Neural cell (in vitro differentiated cells): Measurements from ENCODE around the gene CACNA1D. TPM values are rescaled to one million over a fixed set of nuclear protein-coding genes. Genes with fewer than 3 reads are reported as not detected.

Experiments
- H2AFZ ChIP-seq: fragments of 200-600, 300-800 bp; sonication (generic), shearing (Covaris generic); 2 replicates; pipeline ENCODE4 v1.6.0; 2014; ENCODE audit warnings: low read depth, mild to moderate bottlenecking, antibody characterized with exemption, low read length, moderate library complexity
- H3F3A ChIP-seq: fragments of 200-600 bp; shearing (Covaris generic); 2 replicates; pipeline ENCODE4 v1.6.1; 2016; ENCODE audit warnings: mild to moderate bottlenecking, moderate library complexity, mixed read lengths, antibody characterized with exemption, low read length; ENCODE audit not compliant: insufficient read depth, poor library complexity, severe bottlenecking
- H3K27ac ChIP-seq: fragments of 200-600, 300-800 bp; sonication (generic), shearing (Covaris generic); 2 replicates; pipeline ENCODE4 v1.5.1; 2014; ENCODE audit warnings: mild to moderate bottlenecking, low read length, moderate library complexity
- H3K27me3 ChIP-seq: fragments of 300-800, 200-600 bp; sonication (generic), shearing (Covaris generic); 2 replicates; pipeline ENCODE4 v1.6.0; 2014; ENCODE audit warnings: mild to moderate bottlenecking, low read depth, low read length, moderate library complexity; ENCODE audit not compliant: insufficient read depth
- H3K36me3 ChIP-seq: fragments of 300-800, 200-600 bp; sonication (generic), shearing (Covaris generic); 2 replicates; pipeline ENCODE4 v1.5.1; 2014; ENCODE audit warnings: mild to moderate bottlenecking, antibody characterized with exemption, low read length, moderate library complexity; ENCODE audit not compliant: insufficient read depth
- H3K4me2 ChIP-seq: fragments of 300-800, 200-600 bp; sonication (generic), shearing (Covaris generic); 2 replicates; pipeline ENCODE4 v1.6.0; 2014; ENCODE audit warnings: mild to moderate bottlenecking, low read length
- H3K4me3 ChIP-seq: fragments of 300-800, 200-600 bp; sonication (generic), shearing (Covaris generic); 2 replicates; pipeline ENCODE4 v1.5.1; 2014; ENCODE audit warnings: mild to moderate bottlenecking, low read length, moderate library complexity
- H3K79me2 ChIP-seq: fragments of 200-600 bp; shearing (Covaris generic); replicated peaks from 2 replicates; pipeline ENCODE4 v1.6.0; 2014; ENCODE audit warnings: mild to moderate bottlenecking, low read length, moderate library complexity; ENCODE audit not compliant: insufficient read depth
- H3K9ac ChIP-seq: fragments of 300-800, 200-600 bp; sonication (generic), shearing (Covaris generic); 2 replicates; pipeline ENCODE4 v1.6.1; 2016; ENCODE audit warnings: mild to moderate bottlenecking, low read length, mixed read lengths
- H3K9me2 ChIP-seq: fragments of 200-600 bp; shearing (Covaris generic); 2 replicates; pipeline ENCODE4 v1.6.1; 2016; ENCODE audit warnings: mild to moderate bottlenecking, low read length, mixed read lengths; ENCODE audit not compliant: insufficient read depth
- H3K9me3 ChIP-seq: fragments of 200-600, 300-800 bp; sonication (generic), shearing (Covaris generic); 2 replicates; pipeline ENCODE4 v1.6.1; 2016; ENCODE audit warnings: mild to moderate bottlenecking, mixed run types, low read length, moderate library complexity, mixed read lengths
- H4K20me1 ChIP-seq: fragments of 200-600 bp; shearing (Covaris generic); 2 replicates; pipeline ENCODE4 v1.6.1; 2016; ENCODE audit warnings: mild to moderate bottlenecking, mixed run types; ENCODE audit not compliant: insufficient read depth
- CTCF ChIP-seq: fragments of 450-650 bp; IDR thresholded peaks from 2 replicates; pipeline ENCODE4 v1.5.1; 2014; ENCODE audit warnings: antibody characterized with exemption, mild to moderate bottlenecking, moderate library complexity; ENCODE audit not compliant: poor library complexity, severe bottlenecking
- EP300 ChIP-seq: fragments of 450-650 bp; conservative IDR thresholded peaks from 2 replicates; pipeline ENCODE4 v1.6.1; 2014; ENCODE audit warnings: antibody characterized with exemption, mild to moderate bottlenecking, moderate library complexity; ENCODE audit not compliant: poor library complexity, severe bottlenecking
- EZH2 ChIP-seq: fragments of 200-600, 300-800 bp; shearing (Covaris generic), sonication (generic); IDR thresholded peaks from 2 replicates; pipeline ENCODE4 v1.6.1; 2014; ENCODE audit warnings: antibody characterized with exemption, low read length, borderline replicate concordance, mild to moderate bottlenecking; ENCODE audit not compliant: insufficient read depth, poor library complexity, severe bottlenecking
- MXI1 ChIP-seq: fragments of 450-650 bp; conservative IDR thresholded peaks from 2 replicates; pipeline ENCODE4 v1.6.1; 2014; ENCODE audit warnings: antibody characterized with exemption, mild to moderate bottlenecking; ENCODE audit not compliant: poor library complexity, severe bottlenecking
- POLR2AphosphoS5 ChIP-seq: IDR thresholded peaks from 2 replicates; pipeline ENCODE4 v1.6.1; 2012
- RAD21 ChIP-seq: fragments of 450-650 bp; conservative IDR thresholded peaks from 2 replicates; pipeline ENCODE4 v1.6.1; 2014; ENCODE audit warnings: antibody characterized with exemption, mild to moderate bottlenecking, moderate library complexity
- REST ChIP-seq: IDR thresholded peaks from 2 replicates; pipeline ENCODE4 v1.6.1; 2012; ENCODE audit warnings: borderline replicate concordance
- SMC3 ChIP-seq: fragments of 450-650 bp; conservative IDR thresholded peaks from 2 replicates; pipeline ENCODE4 v1.6.1; 2014; ENCODE audit warnings: antibody characterized with exemption, mild to moderate bottlenecking, moderate library complexity; ENCODE audit not compliant: poor library complexity
- TAF1 ChIP-seq: IDR thresholded peaks from 2 replicates; pipeline ENCODE4 v1.6.1; 2012; ENCODE audit warnings: low read depth
- polyA plus RNA-seq: library from polyadenylated mRNA; depleted of rRNA; stranded (reverse); fragments of >200 nt; gene quantifications from 2 replicates; pipeline ENCODE4 v1.2.3, GENCODE V29; 2014

Gene CACNA1D
- polyA plus RNA-seq, 1 donor from 2014 or later, result 22.5 TPM

GRCh38 chr3:53821631-53822121, 327.3 kb downstream of the CACNA1D start:
- Histone ChIP-seq H3K9me2 (no peaks in the 10 kb centered on the region), H3K27ac (no peak overlapping the region), H3K4me2 (no peak overlapping the region), H3F3A (no peaks in the 10 kb centered on the region), H2AFZ (no peak overlapping the region), H3K9me3 (no peaks in the 10 kb centered on the region), H3K27me3 (no peaks in the 10 kb centered on the region), H3K9ac (no peak overlapping the region), H3K79me2 (no peaks in the 10 kb centered on the region), H3K36me3 (no peaks in the 10 kb centered on the region), H3K4me3 (no peak overlapping the region), H4K20me1 (no peaks in the 10 kb centered on the region)
- no peak for TF ChIP-seq CTCF
- TF ChIP-seq SMC3, result no peak
- TF ChIP-seq POLR2AphosphoS5, result no peak
- TF ChIP-seq EP300, result no peak
- TF ChIP-seq RAD21, result no peak
- TF ChIP-seq MXI1, result no peak
- no peak for TF ChIP-seq EZH2
- TF ChIP-seq TAF1, result no peak
- no peak for TF ChIP-seq REST

- H3K4me3 ChIP-seq, result no peak overlapping the region
- H3K27me3 ChIP-seq, result no peaks in the 10 kb centered on the region
- H3K79me2 ChIP-seq, result no peaks in the 10 kb centered on the region
- no peaks in the 10 kb centered on the region for H3F3A ChIP-seq
- H3K9ac ChIP-seq, result no peak overlapping the region
- no peak overlapping the region for H2AFZ ChIP-seq
- no peaks in the 10 kb centered on the region for H3K36me3 ChIP-seq
- TF ChIP-seq CTCF, result no peak
- TF ChIP-seq RAD21, result no peak
- TF ChIP-seq POLR2AphosphoS5, result no peak
- TF ChIP-seq REST, result no peak
- no peak for TF ChIP-seq EZH2
- TF ChIP-seq MXI1, result no peak
- no peak for TF ChIP-seq TAF1
- TF ChIP-seq EP300, result no peak
- TF ChIP-seq SMC3, result no peak
- H4K20me1 ChIP-seq, result no peaks in the 10 kb centered on the region
- no peaks in the 10 kb centered on the region for H3K9me3 ChIP-seq
- H3K4me2 ChIP-seq, result no peak overlapping the region
- no peak overlapping the region for H3K27ac ChIP-seq
- H3K9me2 ChIP-seq, result no peaks in the 10 kb centered on the region
These were observed 327.9 kb downstream of the CACNA1D start for GRCh38 chr3:53822331-53822741.
